ENCODE data around the gene EVC. TPM values are rescaled to one million over a fixed set of nuclear protein-coding genes. Genes with fewer than 3 reads are reported as not detected.

The EVC gene
- total RNA-seq, 1 donor from 2014 or later: 39.8 TPM

DNA sequence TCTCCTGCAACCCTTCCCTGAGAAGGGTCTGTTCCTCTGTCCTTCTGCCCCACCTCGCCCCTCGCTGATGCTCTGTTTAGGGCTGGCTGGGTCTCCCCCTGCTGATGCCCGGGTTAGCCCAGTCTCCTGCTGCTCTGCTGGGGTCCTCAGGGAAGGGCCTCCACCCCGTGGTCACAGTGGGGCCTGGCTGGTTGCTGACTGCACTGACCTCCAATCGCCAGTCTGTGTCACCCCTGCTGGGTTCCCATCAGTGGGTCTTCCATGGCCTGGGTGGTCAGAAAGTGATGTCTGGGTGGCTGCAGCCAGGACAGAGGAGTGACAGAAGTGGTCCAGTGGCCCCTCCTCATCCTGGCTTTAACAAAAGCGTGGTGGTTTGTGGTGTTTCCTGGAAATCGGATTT, 44.7 kb downstream of the EVC start:
- Mint-ChIP-seq H3K9me3 (ENCODE audit: low read depth) (no peaks in the 10 kb centered on the region), H3K36me3 (ENCODE audit: low read depth) (peaks cover 38% of the 10 kb centered on the region), H3K4me1 (ENCODE audit: low read depth) (peaks cover 53% of the 10 kb centered on the region), H3K4me3 (ENCODE audit: unreplicated experiment) (no peak overlapping the region), H3K27me3 (ENCODE audit: low read depth) (no peaks in the 10 kb centered on the region), H3K27ac (ENCODE audit: unreplicated experiment) (peak overlapping the region; percentile 12)
- no peak for DNase-seq (ENCODE audit: low spot score)
- TF ChIP-seq, protein P1, sequence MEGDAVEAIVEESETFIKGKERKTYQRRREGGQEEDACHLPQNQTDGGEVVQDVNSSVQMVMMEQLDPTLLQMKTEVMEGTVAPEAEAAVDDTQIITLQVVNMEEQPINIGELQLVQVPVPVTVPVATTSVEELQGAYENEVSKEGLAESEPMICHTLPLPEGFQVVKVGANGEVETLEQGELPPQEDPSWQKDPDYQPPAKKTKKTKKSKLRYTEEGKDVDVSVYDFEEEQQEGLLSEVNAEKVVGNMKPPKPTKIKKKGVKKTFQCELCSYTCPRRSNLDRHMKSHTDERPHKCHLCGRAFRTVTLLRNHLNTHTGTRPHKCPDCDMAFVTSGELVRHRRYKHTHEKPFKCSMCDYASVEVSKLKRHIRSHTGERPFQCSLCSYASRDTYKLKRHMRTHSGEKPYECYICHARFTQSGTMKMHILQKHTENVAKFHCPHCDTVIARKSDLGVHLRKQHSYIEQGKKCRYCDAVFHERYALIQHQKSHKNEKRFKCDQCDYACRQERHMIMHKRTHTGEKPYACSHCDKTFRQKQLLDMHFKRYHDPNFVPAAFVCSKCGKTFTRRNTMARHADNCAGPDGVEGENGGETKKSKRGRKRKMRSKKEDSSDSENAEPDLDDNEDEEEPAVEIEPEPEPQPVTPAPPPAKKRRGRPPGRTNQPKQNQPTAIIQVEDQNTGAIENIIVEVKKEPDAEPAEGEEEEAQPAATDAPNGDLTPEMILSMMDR (IDR thresholded peaks at IDR 0.05): no peak

DNA sequence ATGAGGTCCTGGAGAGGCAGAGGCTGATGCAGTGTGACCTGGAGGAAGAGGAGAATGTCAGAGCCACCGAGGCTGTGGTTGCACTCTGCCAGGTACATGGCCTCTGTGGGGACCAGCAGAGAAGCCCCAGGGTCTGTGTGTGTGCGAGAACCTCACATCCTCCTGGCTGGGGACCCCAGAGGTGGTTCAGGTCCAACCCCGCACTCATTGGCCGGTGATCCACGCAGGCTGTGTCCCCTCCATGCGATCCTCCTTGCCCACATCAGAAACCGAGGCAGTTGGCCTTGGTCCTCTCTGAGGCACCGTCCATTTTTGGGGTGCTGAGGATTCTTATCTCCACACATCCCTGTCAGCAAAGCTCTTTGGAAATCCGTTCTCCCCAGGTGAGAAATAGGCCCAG, 45.3 kb downstream of the EVC start:
- peak overlapping the region; percentile 22 for H3K27ac Mint-ChIP-seq (ENCODE audit: unreplicated experiment)
- peaks cover 38% of the 10 kb centered on the region for H3K36me3 Mint-ChIP-seq (ENCODE audit: low read depth)
- DNase-seq (ENCODE audit: low spot score): no peak
- H3K9me3 Mint-ChIP-seq (ENCODE audit: low read depth): no peaks in the 10 kb centered on the region
- no peak overlapping the region for H3K4me3 Mint-ChIP-seq (ENCODE audit: unreplicated experiment)
- TF ChIP-seq, protein P1 (IDR thresholded peaks at IDR 0.05): no peak
- H3K27me3 Mint-ChIP-seq (ENCODE audit: low read depth): no peaks in the 10 kb centered on the region
- peaks cover 47% of the 10 kb centered on the region for H3K4me1 Mint-ChIP-seq (ENCODE audit: low read depth)

DNA sequence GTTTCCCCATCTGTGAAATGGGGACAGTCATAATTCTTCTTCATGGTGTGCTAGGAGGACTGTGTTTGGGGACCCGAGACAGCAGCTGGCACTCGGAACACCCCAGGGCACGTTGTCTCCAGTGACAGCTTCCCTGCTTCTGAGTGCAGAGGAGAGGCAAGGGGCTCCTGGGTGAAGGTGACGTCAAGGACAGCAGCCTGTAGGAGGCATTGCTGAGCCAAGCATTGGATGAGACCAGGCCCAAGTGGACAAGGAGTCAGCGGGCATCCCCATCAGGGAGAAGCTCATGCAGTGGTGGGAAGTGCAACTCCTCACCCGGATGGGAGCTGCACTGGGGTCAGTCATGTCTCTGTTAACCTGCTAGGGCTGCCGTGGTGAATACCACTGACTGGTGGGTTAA, 46.1 kb downstream of the EVC start:
- Mint-ChIP-seq H3K27ac (ENCODE audit: unreplicated experiment) (no peak overlapping the region), H3K9me3 (ENCODE audit: low read depth) (no peaks in the 10 kb centered on the region), H3K27me3 (ENCODE audit: low read depth) (no peaks in the 10 kb centered on the region), H3K4me3 (ENCODE audit: unreplicated experiment) (no peak overlapping the region), H3K4me1 (ENCODE audit: low read depth) (peaks cover 39% of the 10 kb centered on the region), H3K36me3 (ENCODE audit: low read depth) (peaks cover 34% of the 10 kb centered on the region)
- TF ChIP-seq, protein P1 (IDR thresholded peaks at IDR 0.05): no peak
- DNase-seq (ENCODE audit: low spot score): no peak

DNA sequence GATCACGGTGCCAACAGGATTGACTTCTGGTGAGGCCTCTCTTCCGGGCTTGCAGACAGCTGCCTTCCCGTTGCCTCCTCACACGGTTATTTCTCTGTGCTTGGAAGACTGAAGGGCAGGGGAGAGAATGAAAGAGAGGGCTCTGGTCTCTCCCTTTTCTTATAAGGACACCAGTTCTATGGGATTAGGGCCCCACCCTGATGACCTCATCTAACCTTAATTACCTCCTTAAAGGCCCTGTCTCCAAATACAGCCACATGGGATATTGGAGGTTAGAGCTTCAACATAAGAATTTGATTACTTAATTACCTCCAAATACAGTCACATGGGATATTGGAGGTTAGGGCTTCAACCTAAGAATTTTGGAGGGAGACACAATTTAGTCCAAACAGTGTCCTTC, 46.5 kb downstream of the EVC start:
- DNase-seq (ENCODE audit: low spot score): no peak
- Mint-ChIP-seq H3K4me3 (ENCODE audit: unreplicated experiment) (no peak overlapping the region), H3K27me3 (ENCODE audit: low read depth) (no peaks in the 10 kb centered on the region), H3K27ac (ENCODE audit: unreplicated experiment) (no peak overlapping the region), H3K9me3 (ENCODE audit: low read depth) (no peaks in the 10 kb centered on the region), H3K4me1 (ENCODE audit: low read depth) (peaks cover 35% of the 10 kb centered on the region), H3K36me3 (ENCODE audit: low read depth) (peaks cover 34% of the 10 kb centered on the region)
- TF ChIP-seq, protein P1 (IDR thresholded peaks at IDR 0.05): no peak

DNA sequence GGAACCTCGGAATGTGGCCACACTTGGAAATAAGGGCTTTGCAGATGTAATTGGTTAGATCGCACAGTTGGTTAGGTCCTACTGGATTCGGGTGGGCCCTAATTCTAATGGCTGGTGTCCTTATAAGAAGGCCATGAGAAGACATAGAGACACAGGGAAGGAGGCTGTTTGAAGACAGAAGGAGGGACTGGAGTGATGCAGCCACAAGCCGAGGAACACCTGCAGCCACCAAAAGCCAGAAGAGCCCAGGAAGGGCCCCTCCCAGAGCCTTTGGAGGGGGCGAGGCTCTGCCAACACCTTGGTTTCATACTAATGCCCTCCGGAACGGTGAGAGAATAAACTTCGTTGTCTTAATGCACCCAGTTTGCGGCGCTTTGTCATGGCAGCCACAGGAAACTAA, 47.0 kb downstream of the EVC start:
- Mint-ChIP-seq H3K4me1 (ENCODE audit: low read depth) (peaks cover 33% of the 10 kb centered on the region), H3K4me3 (ENCODE audit: unreplicated experiment) (no peak overlapping the region), H3K9me3 (ENCODE audit: low read depth) (no peaks in the 10 kb centered on the region), H3K36me3 (ENCODE audit: low read depth) (peaks cover 34% of the 10 kb centered on the region), H3K27me3 (ENCODE audit: low read depth) (no peaks in the 10 kb centered on the region), H3K27ac (ENCODE audit: unreplicated experiment) (peak overlapping the region; percentile 51)
- TF ChIP-seq, protein P1 (IDR thresholded peaks at IDR 0.05): no peak
- DNase-seq (ENCODE audit: low spot score): no peak

Data from chondrocyte (in vitro differentiated cells).